Breast epithelium (tissue), 3 donors: Measurements from ENCODE around the gene TRMU.

Experiments
- POLR2A ChIP-seq: fragments of 450-650 bp; IDR thresholded peaks from one replicate; pipeline ENCODE4 v1.6.1; 2016; ENCODE audit warnings: antibody characterized with exemption, mild to moderate bottlenecking, moderate library complexity
- POLR2AphosphoS5 ChIP-seq, 3 donors: sonication (generic); formaldehyde crosslinking; IDR thresholded peaks; one replicate each; pipeline ENCODE4 v1.6.1; 2017; ENCODE audit warnings: antibody characterized with exemption in 3 of 3
- TF ChIP-seq, protein P1 (sequence below), 3 donors: fragments of 450-650 bp; IDR thresholded peaks; one replicate each; pipeline ENCODE4 v1.5.1; 2016 to 2017; ENCODE audit warnings: antibody characterized with exemption in 3 of 3, mild to moderate bottlenecking in 3 of 3, moderate library complexity in 3 of 3

DNA sequence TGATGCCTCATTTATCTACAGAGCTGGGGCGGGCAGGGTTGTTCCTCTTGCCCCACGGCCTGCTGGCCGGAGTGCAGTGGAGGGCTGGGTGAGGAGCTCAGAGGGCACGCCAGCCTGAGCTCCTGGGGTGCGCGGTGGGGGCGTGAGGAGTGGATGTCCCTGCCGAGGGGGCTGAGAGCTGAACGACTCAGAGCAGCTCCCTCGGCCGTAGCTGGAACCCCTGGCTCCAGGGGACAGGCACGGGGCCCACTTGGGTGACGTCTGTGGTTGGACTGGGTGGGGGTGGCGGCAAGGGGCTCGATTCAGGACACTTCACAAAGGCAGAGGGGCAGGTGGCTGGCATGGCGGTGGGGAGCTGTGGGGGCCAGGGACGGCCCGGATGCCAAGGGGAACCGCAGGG is 62.4 kb downstream of the TRMU start:
- TF ChIP-seq POLR2A (no peak), POLR2AphosphoS5 (IDR thresholded peaks at IDR 0.05) (no peak)
- TF ChIP-seq, protein P1, sequence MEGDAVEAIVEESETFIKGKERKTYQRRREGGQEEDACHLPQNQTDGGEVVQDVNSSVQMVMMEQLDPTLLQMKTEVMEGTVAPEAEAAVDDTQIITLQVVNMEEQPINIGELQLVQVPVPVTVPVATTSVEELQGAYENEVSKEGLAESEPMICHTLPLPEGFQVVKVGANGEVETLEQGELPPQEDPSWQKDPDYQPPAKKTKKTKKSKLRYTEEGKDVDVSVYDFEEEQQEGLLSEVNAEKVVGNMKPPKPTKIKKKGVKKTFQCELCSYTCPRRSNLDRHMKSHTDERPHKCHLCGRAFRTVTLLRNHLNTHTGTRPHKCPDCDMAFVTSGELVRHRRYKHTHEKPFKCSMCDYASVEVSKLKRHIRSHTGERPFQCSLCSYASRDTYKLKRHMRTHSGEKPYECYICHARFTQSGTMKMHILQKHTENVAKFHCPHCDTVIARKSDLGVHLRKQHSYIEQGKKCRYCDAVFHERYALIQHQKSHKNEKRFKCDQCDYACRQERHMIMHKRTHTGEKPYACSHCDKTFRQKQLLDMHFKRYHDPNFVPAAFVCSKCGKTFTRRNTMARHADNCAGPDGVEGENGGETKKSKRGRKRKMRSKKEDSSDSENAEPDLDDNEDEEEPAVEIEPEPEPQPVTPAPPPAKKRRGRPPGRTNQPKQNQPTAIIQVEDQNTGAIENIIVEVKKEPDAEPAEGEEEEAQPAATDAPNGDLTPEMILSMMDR (IDR thresholded peaks at IDR 0.05), result no peak
